Peyer's patch (tissue), 4 donors: Measurements from ENCODE around the gene BEND5.

Source experiments
- POLR2A ChIP-seq, 2 donors: fragments of 450-650 bp; IDR thresholded peaks; one replicate each; pipeline ENCODE4 v1.5.1; 2017; ENCODE audit warnings: antibody characterized with exemption in 2 of 2, mild to moderate bottlenecking in 2 of 2, moderate library complexity in 2 of 2
- TF ChIP-seq, protein P1 (sequence below), 6 experiments: fragments of 450-650 bp in 4 of 6; fragments of 200-600 bp in 2 of 6; sonication (generic) in 1 of 6; IDR thresholded peaks; one replicate each; pipeline ENCODE4 v1.5.1; 2017 to 2019; ENCODE audit warnings: antibody characterized with exemption in 6 of 6, mild to moderate bottlenecking in 3 of 6, moderate library complexity in 1 of 6

DNA sequence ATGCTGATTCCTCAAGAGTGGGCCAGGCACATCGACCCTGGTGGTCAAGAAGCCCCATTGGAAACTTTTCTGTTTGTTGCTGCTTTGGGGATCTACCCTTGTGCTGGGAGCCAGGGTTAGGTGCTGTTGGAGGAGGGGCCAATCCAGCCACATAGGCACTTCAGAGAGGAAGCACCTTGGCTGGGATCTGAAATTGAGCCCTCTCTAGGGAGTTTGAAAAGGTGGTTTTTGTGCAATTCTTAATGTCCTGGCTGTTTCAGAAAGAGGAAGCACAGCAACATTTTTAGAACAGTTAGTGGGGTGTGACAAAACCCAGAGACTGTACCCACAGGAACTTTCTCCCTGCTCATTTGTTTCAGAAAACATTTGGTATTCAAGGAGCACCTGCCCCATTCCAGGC lies 17.2 kb upstream of the BEND5 start:
- TF ChIP-seq, protein P1, sequence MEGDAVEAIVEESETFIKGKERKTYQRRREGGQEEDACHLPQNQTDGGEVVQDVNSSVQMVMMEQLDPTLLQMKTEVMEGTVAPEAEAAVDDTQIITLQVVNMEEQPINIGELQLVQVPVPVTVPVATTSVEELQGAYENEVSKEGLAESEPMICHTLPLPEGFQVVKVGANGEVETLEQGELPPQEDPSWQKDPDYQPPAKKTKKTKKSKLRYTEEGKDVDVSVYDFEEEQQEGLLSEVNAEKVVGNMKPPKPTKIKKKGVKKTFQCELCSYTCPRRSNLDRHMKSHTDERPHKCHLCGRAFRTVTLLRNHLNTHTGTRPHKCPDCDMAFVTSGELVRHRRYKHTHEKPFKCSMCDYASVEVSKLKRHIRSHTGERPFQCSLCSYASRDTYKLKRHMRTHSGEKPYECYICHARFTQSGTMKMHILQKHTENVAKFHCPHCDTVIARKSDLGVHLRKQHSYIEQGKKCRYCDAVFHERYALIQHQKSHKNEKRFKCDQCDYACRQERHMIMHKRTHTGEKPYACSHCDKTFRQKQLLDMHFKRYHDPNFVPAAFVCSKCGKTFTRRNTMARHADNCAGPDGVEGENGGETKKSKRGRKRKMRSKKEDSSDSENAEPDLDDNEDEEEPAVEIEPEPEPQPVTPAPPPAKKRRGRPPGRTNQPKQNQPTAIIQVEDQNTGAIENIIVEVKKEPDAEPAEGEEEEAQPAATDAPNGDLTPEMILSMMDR (IDR thresholded peaks at IDR 0.05), result no peak
- no peak for TF ChIP-seq POLR2A (IDR thresholded peaks at IDR 0.05)
